ENCODE results near the gene HOXA7.

The HOXA7 gene

GRCh38 chr7:27166531-27167505, 10.3 kb upstream of the HOXA7 start:
- DNase-seq (ENCODE audit: low read depth) = no peak
- TF ChIP-seq CTCF (IDR thresholded peaks at IDR 0.05; ENCODE audit: insufficient read depth, low read depth, low read length, missing control alignments) = no peak
- H3K4me3 ChIP-seq (ENCODE audit: low read length) = no peak overlapping the region

- DNase-seq (ENCODE audit: low read depth) = no peak
- no peak overlapping the region for H3K4me3 ChIP-seq (ENCODE audit: low read length)
- TF ChIP-seq CTCF (IDR thresholded peaks at IDR 0.05; ENCODE audit: insufficient read depth, low read depth, low read length, missing control alignments) = no peak
Observed at GRCh38 chr7:27165996-27166530, 9.6 kb upstream of the HOXA7 start.

- no peak within 1 kb of the TSS for H3K4me3 ChIP-seq (ENCODE audit: low read length)
- no peak for TF ChIP-seq CTCF (IDR thresholded peaks at IDR 0.05; ENCODE audit: insufficient read depth, low read depth, low read length, missing control alignments)
- DNase-seq (ENCODE audit: low read depth) = peak; percentile 53
Observed at GRCh38 chr7:27165089-27165995, 8.9 kb upstream of the HOXA7 start, which contains the start of gene HOXA9. HOXA9 (minus strand) TSS chr7:27165537; CDS start chr7:27165457, 80 bp downstream.

GRCh38 chr7:27164367-27165088, 8.1 kb upstream of the HOXA7 start:
- H3K4me3 ChIP-seq (ENCODE audit: low read length) = no peak overlapping the region
- no peak for DNase-seq (ENCODE audit: low read depth)
- no peak for TF ChIP-seq CTCF (IDR thresholded peaks at IDR 0.05; ENCODE audit: insufficient read depth, low read depth, low read length, missing control alignments)

GRCh38 chr7:27164045-27164366, 7.5 kb upstream of the HOXA7 start:
- DNase-seq (ENCODE audit: low read depth) = no peak
- TF ChIP-seq CTCF (IDR thresholded peaks at IDR 0.05; ENCODE audit: insufficient read depth, low read depth, low read length, missing control alignments) = no peak
- no peak overlapping the region for H3K4me3 ChIP-seq (ENCODE audit: low read length)

All from epithelial cell of esophagus (primary cell).